ENCODE results near the gene BHLHE41. TPM values are rescaled to one million over a fixed set of nuclear protein-coding genes. Genes with fewer than 3 reads are reported as not detected.

BHLHE41 gene
- total and polyA plus RNA-seq, 2 of the 8 experiments (the other 6 are each of a cell fraction or from before 2014, with no cell fraction given) = 1.1 to 3.4 TPM

DNA sequence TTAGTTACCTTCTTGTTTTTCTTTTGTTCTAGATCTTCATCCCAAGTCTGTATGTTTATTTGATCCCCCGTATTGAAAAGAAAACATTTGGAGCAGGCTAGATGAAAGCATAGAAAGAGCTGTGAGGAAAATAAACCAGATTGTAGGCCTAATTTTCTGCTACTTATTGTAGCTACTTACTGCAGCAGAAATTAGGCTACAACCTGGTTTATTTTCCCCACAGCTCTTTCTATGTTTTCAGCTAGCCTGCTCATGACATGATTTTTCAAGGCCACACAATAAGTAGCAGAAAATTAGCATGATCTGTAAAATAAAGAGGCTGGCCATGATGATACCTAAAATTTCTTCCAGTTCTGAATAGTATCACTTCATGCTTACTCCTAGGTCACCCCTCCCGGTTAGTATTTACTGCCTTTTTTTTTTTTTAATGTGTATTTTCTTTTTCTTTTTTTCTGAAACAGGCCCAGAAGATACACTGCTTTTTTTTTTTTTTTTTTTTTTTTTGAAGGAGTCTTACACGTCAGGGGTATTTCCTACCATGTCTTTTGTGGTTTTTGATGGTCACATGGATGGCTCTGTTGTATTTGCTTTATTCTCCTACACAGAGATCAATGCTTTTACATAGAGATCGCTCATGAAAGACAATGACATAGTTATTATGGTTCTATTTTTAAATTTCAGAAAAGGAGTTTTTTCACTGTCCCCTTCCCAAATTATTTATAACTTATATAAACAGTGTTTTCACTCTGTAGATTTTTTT is 32.3 kb downstream of the BHLHE41 start:
- WGBS, 2 experiments (ENCODE audit: extremely low coverage in 1 of 2, insufficient coverage in 1 of 2, insufficient read length in 1 of 2, insufficient replicate concordance in 2 of 2, low coverage in 1 of 2, low lambda C conversion rate in 2 of 2, missing lambda C conversion rate in 1 of 2) = 97% methylated on average over 4 of the region's 4 CpGs; no CpG with 5 or more reads in 1 of the 2 experiments
- H2AK5ac ChIP-seq (ENCODE audit: low read depth, low read length) = no peak overlapping the region

More for the DNA sequence above, 32.3 kb downstream of the BHLHE41 start:
- no peak overlapping the region for H3K27ac ChIP-seq (ENCODE audit: low read depth, low read length)
- no peak overlapping the region for H3K23ac ChIP-seq (ENCODE audit: insufficient read length)
- no peak overlapping the region for H3K4me3 ChIP-seq (ENCODE audit: extremely low read depth in 1 of 4, insufficient read depth in 2 of 4, low read depth in 3 of 4, low read length in 4 of 4)
- CTCF ChIA-PET (ENCODE audit: partially characterized antibody) = interaction anchor here (0.6 to 3.9 kb wide), 23 partner anchors 9 to 720 kb away, joined by 3 to 22 read pairs (median 4); partner anchors contain the start of gene BHLHE41
- no peaks in the 10 kb centered on the region for H3K4me1 ChIP-seq (replicated peaks in 1 of 4; ENCODE audit: control insufficient read depth in 3 of 4, insufficient read depth in 4 of 4, low read length in 3 of 4)
- POLR2A ChIA-PET (ENCODE audit: partially characterized antibody) = interaction anchor here (0.6 kb wide), 1 partner anchor 1146 kb away, joined by 3 read pairs; no protein-coding TSS in a partner anchor
- H3K4me2 ChIP-seq (ENCODE audit: insufficient read depth in 1 of 2, low read depth in 2 of 2, low read length in 2 of 2) = no peak overlapping the region
- no peaks in the 10 kb centered on the region for H3K36me3 ChIP-seq (ENCODE audit: control insufficient read depth in 2 of 4, insufficient read depth in 4 of 4, low read length in 3 of 4)
- H4K5ac ChIP-seq (ENCODE audit: insufficient read length, low read depth, low read length) = no peak overlapping the region
- H3K79me2 ChIP-seq (ENCODE audit: control insufficient read depth in 1 of 2, insufficient read depth in 2 of 2, low read length in 2 of 2) = no peaks in the 10 kb centered on the region
- H3K9ac ChIP-seq (replicated peaks in 1 of 4; ENCODE audit: extremely low read depth in 1 of 4, low read depth in 3 of 4, low read length in 3 of 4) = no peak overlapping the region
- H3K4ac ChIP-seq (replicated peaks; ENCODE audit: insufficient read length, low read depth, low read length) = no peak overlapping the region
- no peak overlapping the region for H2BK120ac ChIP-seq (replicated peaks; ENCODE audit: low read depth, low read length)
- no peak overlapping the region for H3K56ac ChIP-seq (replicated peaks; ENCODE audit: insufficient read length, low read depth, low read length)
- DNase-seq (ENCODE audit: low read depth in 1 of 2, low spot score in 2 of 2) (no peak), FAIRE-seq (no peak)
- H2AFZ ChIP-seq (ENCODE audit: low read length) = no peak overlapping the region
- H3K23me2 ChIP-seq (ENCODE audit: low read depth, low read length) = no peaks in the 10 kb centered on the region
- no peaks in the 10 kb centered on the region for H3K79me1 ChIP-seq (ENCODE audit: low read depth, low read length)
- no peak overlapping the region for H4K91ac ChIP-seq (replicated peaks; ENCODE audit: insufficient read length, low read length)
- no peak overlapping the region for H2BK5ac ChIP-seq (ENCODE audit: low read depth, low read length)
- H3K9me3 ChIP-seq (ENCODE audit: insufficient read depth in 2 of 2, low read depth in 1 of 2, low read length in 1 of 2) = no peaks in the 10 kb centered on the region
- no peak overlapping the region for H2BK20ac ChIP-seq (ENCODE audit: low read length)
- H3K14ac ChIP-seq (ENCODE audit: insufficient read length) = no peak overlapping the region
- no peak overlapping the region for H3K18ac ChIP-seq (ENCODE audit: extremely low read depth, low read length)
- no peaks in the 10 kb centered on the region for H3K27me3 ChIP-seq (replicated peaks in 1 of 4; ENCODE audit: control insufficient read depth in 3 of 4, extremely low read depth in 1 of 4, insufficient read depth in 3 of 4, low read length in 3 of 4)
- H4K20me1 ChIP-seq (replicated peaks in 1 of 2; ENCODE audit: control insufficient read depth in 1 of 2, insufficient read depth in 2 of 2, low read length in 2 of 2) = no peaks in the 10 kb centered on the region
- H2BK15ac ChIP-seq (ENCODE audit: low read length) = no peak overlapping the region
- TF ChIP-seq SP1 (IDR thresholded peaks at IDR 0.05; ENCODE audit: low read depth, low read length) = no peak
- TF ChIP-seq, protein P1, sequence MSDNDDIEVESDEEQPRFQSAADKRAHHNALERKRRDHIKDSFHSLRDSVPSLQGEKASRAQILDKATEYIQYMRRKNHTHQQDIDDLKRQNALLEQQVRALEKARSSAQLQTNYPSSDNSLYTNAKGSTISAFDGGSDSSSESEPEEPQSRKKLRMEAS (IDR thresholded peaks at IDR 0.05) = no peak
- TF ChIP-seq HDAC2 (IDR thresholded peaks at IDR 0.05; ENCODE audit: borderline replicate concordance in 1 of 2, low read depth in 2 of 2, low read length in 2 of 2) = no peak
- no peak for TF ChIP-seq RFX5 (IDR thresholded peaks at IDR 0.05; ENCODE audit: borderline replicate concordance, low read depth, low read length)
- TF ChIP-seq CHD1 (IDR thresholded peaks at IDR 0.05; ENCODE audit: low read depth, low read length) = no peak
- no peak for TF ChIP-seq YY1 (IDR thresholded peaks at IDR 0.05; ENCODE audit: low read depth, low read length)
- no peak for TF ChIP-seq BCL11A (IDR thresholded peaks at IDR 0.05; ENCODE audit: low read depth in 2 of 2, low read length in 2 of 2)
- TF ChIP-seq TCF12 (IDR thresholded peaks at IDR 0.05; ENCODE audit: low read depth, low read length) = no peak
- TF ChIP-seq PHF8 (conservative IDR thresholded peaks at IDR 0.05; ENCODE audit: low read depth, low read length) = no peak
- no peak for TF ChIP-seq SRF (IDR thresholded peaks at IDR 0.05; ENCODE audit: low read depth, low read length)
- no peak for TF ChIP-seq BRCA1 (IDR thresholded peaks at IDR 0.05; ENCODE audit: low read depth, low read length)
- no peak overlapping the region for H2BK12ac ChIP-seq (ENCODE audit: low read depth, low read length)
- H4K8ac ChIP-seq (ENCODE audit: extremely low read depth, insufficient read depth, low read length) = no peak overlapping the region

Data from H1 (cell line).